HepG2 (cell line): Measurements from ENCODE around the gene RAB42. TPM values are rescaled to one million over a fixed set of nuclear protein-coding genes. Genes with fewer than 3 reads are reported as not detected.

Experiments
- EHMT2 ChIP-seq: fragments of 200-600 bp; sonication (generic); IDR thresholded peaks from 2 replicates; pipeline ENCODE4 v1.7.0; 2017; ENCODE audit warnings: antibody characterized with exemption, low read depth, low read length, borderline replicate concordance
- ERF ChIP-seq: IDR thresholded peaks from 2 replicates; pipeline ENCODE4 v1.6.1; 2018; ENCODE audit warnings: missing biosample characterization, missing genetic modification reagents
- IRF2 ChIP-seq: IDR thresholded peaks from 2 replicates; pipeline ENCODE4 v1.6.1; 2018; ENCODE audit warnings: missing genetic modification reagents, missing compliant biosample characterization
- MAFF ChIP-seq: IDR thresholded peaks from 2 replicates; pipeline ENCODE4 v1.6.1; 2011; ENCODE audit warnings: low read depth, low read length, improper control_type of control experiment
- NFAT5 ChIP-seq: sonication (generic); formaldehyde crosslinking; IDR thresholded peaks from 2 replicates; pipeline ENCODE4 v1.4.0; 2020; ENCODE audit warnings: missing genetic modification reagents
- PCBP1 ChIP-seq: fragments of 200-400 bp; formaldehyde crosslinking; IDR thresholded peaks from 2 replicates; pipeline ENCODE4 v1.6.1; 2017; ENCODE audit warnings: mild to moderate bottlenecking, low read depth, low read length, borderline replicate concordance
- PITX1 ChIP-seq: sonication (generic); formaldehyde crosslinking; IDR thresholded peaks from 2 replicates; pipeline ENCODE4 v1.5.1; 2020; ENCODE audit warnings: mild to moderate bottlenecking, missing genetic modification reagents
- POLR2AphosphoS5 ChIP-seq: IDR thresholded peaks from 2 replicates; pipeline ENCODE4 v1.6.1; 2012; ENCODE audit warnings: low read depth, low read length
- RBM39 ChIP-seq: fragments of 200-400 bp; formaldehyde crosslinking; IDR thresholded peaks from one replicate; pipeline ENCODE4 v1.6.1; 2018; ENCODE audit warnings: antibody characterized with exemption, mild to moderate bottlenecking, low read depth, low read length; ENCODE audit not compliant: poor library complexity, severe bottlenecking
- SMARCC2 ChIP-seq: fragments of 450-650 bp; IDR thresholded peaks from 2 replicates; pipeline ENCODE4 v1.6.1; 2017; ENCODE audit warnings: antibody characterized with exemption, mild to moderate bottlenecking
- SRF ChIP-seq: IDR thresholded peaks from 2 replicates; pipeline ENCODE4 v1.6.1; 2011; ENCODE audit warnings: mild to moderate bottlenecking, low read depth, low read length, moderate library complexity
- TARDBP ChIP-seq: sonication (generic); formaldehyde crosslinking; IDR thresholded peaks from 2 replicates; pipeline ENCODE4 v1.8.0; 2022; ENCODE audit warnings: mild to moderate bottlenecking, missing genetic modification reagents
- TFDP1 ChIP-seq: IDR thresholded peaks from 2 replicates; pipeline ENCODE4 v1.6.1; 2016; ENCODE audit warnings: missing compliant biosample characterization, missing genetic modification reagents, borderline replicate concordance
- THAP8 ChIP-seq: sonication (generic); formaldehyde crosslinking; IDR thresholded peaks from 2 replicates; pipeline ENCODE4 v1.5.1; 2020; ENCODE audit warnings: missing genetic modification reagents, mild to moderate bottlenecking, borderline replicate concordance
- TSC22D2 ChIP-seq: sonication (generic); formaldehyde crosslinking; IDR thresholded peaks from 2 replicates; pipeline ENCODE4 v1.5.1; 2020; ENCODE audit warnings: missing genetic modification reagents, mild to moderate bottlenecking, borderline replicate concordance
- ZFX ChIP-seq: sonication (generic); formaldehyde crosslinking; IDR thresholded peaks from 2 replicates; pipeline ENCODE4 v1.4.0; 2020; ENCODE audit warnings: mild to moderate bottlenecking, low read depth, missing genetic modification reagents, moderate library complexity
- ZNF7 ChIP-seq: IDR thresholded peaks from 2 replicates; pipeline ENCODE4 v1.6.1; 2016; ENCODE audit warnings: missing biosample characterization, missing genetic modification reagents
- polyA plus RNA-seq, 8 experiments: library from polyadenylated mRNA; depleted of rRNA in 3 of 8; stranded (reverse) in 7 of 8; unstranded in 1 of 8; fragments of >200 nt; fragmentation: Illumina TruSeq in 4 of 8; extraction: Trizol in 4 of 8; gene quantifications; 2 replicates each; pipeline versions ENCODE4 v1.2.1 to v1.2.3, GENCODE V29; 2011 to 2016; ENCODE audit warnings: low read depth in 4 of 8, missing spikeins in 1 of 8, mixed read lengths in 1 of 8; ENCODE audit not compliant: insufficient read depth in 1 of 8
- total RNA-seq, 5 experiments: library from RNA; depleted of rRNA; stranded (reverse); fragments of >200 nt; fragmentation: Illumina TruSeq; extraction: Trizol; gene quantifications; 2 replicates each; pipeline ENCODE4 v1.2.3, GENCODE V29; 2016; ENCODE audit warnings: low read depth in 1 of 5
- TF ChIP-seq, protein P1 (sequence below): IDR thresholded peaks from 2 replicates; pipeline ENCODE4 v1.6.1; 2012; ENCODE audit warnings: low read depth, low read length, improper control_type of control experiment
- TF ChIP-seq, protein P2 (sequence below): sonication (generic); formaldehyde crosslinking; IDR thresholded peaks from 2 replicates; pipeline ENCODE4 v1.9.0; 2021; ENCODE audit warnings: missing genetic modification reagents, mild to moderate bottlenecking, borderline replicate concordance

The RAB42 gene
- total and polyA plus RNA-seq, 2 of the 13 experiments (the other 11 are each of a cell fraction or from before 2014, with no cell fraction given) = 10.4 to 166 TPM

GRCh38 chr1:28581531-28582247, 10.4 kb upstream of the RAB42 start (continued):
- TF ChIP-seq TSC22D2 (CRISPR knock-in tag) (peak; percentile 93), SMARCC2 (no peak), TARDBP (CRISPR knock-in tag) (peak; percentile 90), POLR2AphosphoS5 (peak; percentile 100), EHMT2 (no peak), RBM39 (peak; percentile 100), SRF (no peak), IRF2 (CRISPR knock-in tag) (peak; percentile 70; the same call in 1 of the 2 replicates), ERF (peak; percentile 87), THAP8 (0 out of 2 replicates have a peak, but pooled peaks have one; percentile 3), PITX1 (CRISPR knock-in tag) (no peak), ZFX (peak; percentile 94), TFDP1 (peak; percentile 91), PCBP1 (peak; percentile 90), MAFF (no peak), NFAT5 (CRISPR knock-in tag) (0 out of 2 replicates have a peak, but pooled peaks have one; percentile 65), ZNF7 (CRISPR knock-in tag) (0 out of 2 replicates have a peak, but pooled peaks have one; percentile 5)
- TF ChIP-seq, protein P1, sequence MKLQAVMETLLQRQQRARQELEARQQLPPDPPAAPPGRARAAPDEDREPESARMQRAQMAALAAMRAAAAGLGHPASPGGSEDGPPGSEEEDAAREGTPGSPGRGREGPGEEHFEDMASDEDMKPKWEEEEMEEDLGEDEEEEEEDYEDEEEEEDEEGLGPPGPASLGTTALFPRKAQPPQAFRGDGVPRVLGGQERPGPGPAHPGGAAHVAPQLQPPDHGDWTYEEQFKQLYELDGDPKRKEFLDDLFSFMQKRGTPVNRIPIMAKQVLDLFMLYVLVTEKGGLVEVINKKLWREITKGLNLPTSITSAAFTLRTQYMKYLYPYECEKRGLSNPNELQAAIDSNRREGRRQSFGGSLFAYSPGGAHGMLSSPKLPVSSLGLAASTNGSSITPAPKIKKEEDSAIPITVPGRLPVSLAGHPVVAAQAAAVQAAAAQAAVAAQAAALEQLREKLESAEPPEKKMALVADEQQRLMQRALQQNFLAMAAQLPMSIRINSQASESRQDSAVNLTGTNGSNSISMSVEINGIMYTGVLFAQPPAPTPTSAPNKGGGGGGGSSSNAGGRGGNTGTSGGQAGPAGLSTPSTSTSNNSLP = no peak
- TF ChIP-seq, protein P2, sequence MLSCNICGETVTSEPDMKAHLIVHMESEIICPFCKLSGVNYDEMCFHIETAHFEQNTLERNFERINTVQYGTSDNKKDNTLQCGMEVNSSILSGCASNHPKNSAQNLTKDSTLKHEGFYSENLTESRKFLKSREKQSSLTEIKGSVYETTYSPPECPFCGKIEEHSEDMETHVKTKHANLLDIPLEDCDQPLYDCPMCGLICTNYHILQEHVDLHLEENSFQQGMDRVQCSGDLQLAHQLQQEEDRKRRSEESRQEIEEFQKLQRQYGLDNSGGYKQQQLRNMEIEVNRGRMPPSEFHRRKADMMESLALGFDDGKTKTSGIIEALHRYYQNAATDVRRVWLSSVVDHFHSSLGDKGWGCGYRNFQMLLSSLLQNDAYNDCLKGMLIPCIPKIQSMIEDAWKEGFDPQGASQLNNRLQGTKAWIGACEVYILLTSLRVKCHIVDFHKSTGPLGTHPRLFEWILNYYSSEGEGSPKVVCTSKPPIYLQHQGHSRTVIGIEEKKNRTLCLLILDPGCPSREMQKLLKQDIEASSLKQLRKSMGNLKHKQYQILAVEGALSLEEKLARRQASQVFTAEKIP (CRISPR knock-in tag) = no peak
